ENCODE measurements around the gene SYNDIG1. TPM values are rescaled to one million over a fixed set of nuclear protein-coding genes. Genes with fewer than 3 reads are reported as not detected.

Gene SYNDIG1
- total and polyA plus RNA-seq, 9 of the 15 experiments (the other 6 are each of a cell fraction or from before 2014, with no cell fraction given) = not detected

- TF ChIP-seq FOXJ3 (CRISPR knock-in tag; IDR thresholded peaks at IDR 0.05) (no peak), THAP12 (CRISPR knock-in tag; IDR thresholded peaks at IDR 0.05) (no peak), SREBF1 (IDR thresholded peaks at IDR 0.05; ENCODE audit: borderline replicate concordance, low read depth, low read length) (no peak), PHF20 (IDR thresholded peaks at IDR 0.05; ENCODE audit: partially characterized antibody) (no peak), EP400 (IDR thresholded peaks at IDR 0.05) (no peak)
These were observed 205.6 kb downstream of the SYNDIG1 start (continued) for GRCh38 chr20:24674921-24675605.

GRCh38 chr20:24675651-24676352, 206.4 kb downstream of the SYNDIG1 start:
- Histone ChIP-seq H3K4me3 (no peak overlapping the region), H3K9me3 (replicated peaks; ENCODE audit: control insufficient read depth, insufficient read depth, low read depth, low read length) (no peaks in the 10 kb centered on the region), H2AFZ (ENCODE audit: low read depth, low read length) (no peak overlapping the region), H3K9ac (ENCODE audit: insufficient read depth in 1 of 2, low read depth in 2 of 2, low read length in 2 of 2) (no peak overlapping the region), H3K9me1 (ENCODE audit: control insufficient read depth, insufficient read depth, low read length) (no peaks in the 10 kb centered on the region), H3K4me2 (ENCODE audit: insufficient read depth, low read length) (no peak overlapping the region), H3K27ac (ENCODE audit: extremely low read depth, low read depth, low read length) (no peak overlapping the region), H3K36me3 (ENCODE audit: control insufficient read depth, insufficient read depth, low read length) (no peaks in the 10 kb centered on the region), H4K20me1 (replicated peaks; ENCODE audit: control insufficient read depth, insufficient read depth, low read length) (no peaks in the 10 kb centered on the region), H3K4me1 (replicated peaks in 1 of 2; ENCODE audit: control insufficient read depth in 2 of 2, insufficient read depth in 2 of 2, low read length in 2 of 2) (no peaks in the 10 kb centered on the region; a peak in 1 of 5 replicates), H3K27me3 (ENCODE audit: control insufficient read depth in 2 of 2, insufficient read depth in 2 of 2, low read length in 2 of 2) (peaks cover 0 to 7% of the 10 kb centered on the region in 2 experiments; a peak in 2 of 5 replicates), H3K79me2 (ENCODE audit: control insufficient read depth, insufficient read depth, low read length) (no peaks in the 10 kb centered on the region)
- CTCF ChIA-PET (ENCODE audit: low intra/inter-chr PET ratio) = no interaction called here
- BruUV-seq (replicated peaks) = no TSS peak
- FAIRE-seq = no peak
- no peak for DNase-seq (ENCODE audit: extremely low read depth in 1 of 4, low spot score in 3 of 4)
- intact Hi-C loops (cut with micrococcal nuclease) = no loop called here
- ATAC-seq = no peak
- POLR2A ChIA-PET = no interaction called here
- 0% methylated on average over 5 of the region's 8 CpGs for WGBS (ENCODE audit: insufficient coverage, low coverage, missing lambda C conversion rate)
- in situ Hi-C loops (cut with MboI) = no loop called here
- no peak for TF ChIP-seq SIRT6 (IDR thresholded peaks at IDR 0.05; ENCODE audit: low read depth, low read length)
- TF ChIP-seq ZNF57 (CRISPR knock-in tag; IDR thresholded peaks at IDR 0.05) = no peak
- TF ChIP-seq RREB1 (CRISPR knock-in tag; IDR thresholded peaks at IDR 0.05) = no peak
- no peak for TF ChIP-seq MITF (IDR thresholded peaks at IDR 0.05)
